Endothelial cell of umbilical vein (primary cell): Measurements from ENCODE around the gene RRP1B.

Experiments
- EZH2 ChIP-seq: IDR thresholded peaks from 2 replicates; pipeline ENCODE4 v1.6.1; 2012; ENCODE audit warnings: borderline replicate concordance, low read depth, mild to moderate bottlenecking, moderate library complexity, low read length, inconsistent platforms; ENCODE audit not compliant: severe bottlenecking
- FOS ChIP-seq: IDR thresholded peaks from 2 replicates; pipeline ENCODE4 v1.6.1; 2011; ENCODE audit warnings: mild to moderate bottlenecking, low read length, moderate library complexity, borderline replicate concordance; ENCODE audit not compliant: insufficient read depth
- JUN ChIP-seq: IDR thresholded peaks from 2 replicates; pipeline ENCODE4 v1.6.1; 2011; ENCODE audit warnings: borderline replicate concordance, low read depth; ENCODE audit not compliant: insufficient read length, insufficient read depth
- MYC ChIP-seq: IDR thresholded peaks from one replicate; pipeline ENCODE4 v1.6.1; 2011; ENCODE audit warnings: mild to moderate bottlenecking, low read depth, low read length
- POLR2A ChIP-seq: IDR thresholded peaks from 2 replicates; pipeline ENCODE4 v1.6.1; 2012; ENCODE audit warnings: low read depth, mild to moderate bottlenecking, control low read depth, low read length
- POLR2AphosphoS5 ChIP-seq: IDR thresholded peaks from 2 replicates; pipeline ENCODE4 v1.6.1; 2012; ENCODE audit warnings: low read depth, mild to moderate bottlenecking, control low read depth, low read length, moderate library complexity; ENCODE audit not compliant: insufficient read depth
- TF ChIP-seq, protein P1 (sequence below), 2 donors: IDR thresholded peaks; 1 replicate in 1 of 2; 2 replicates in 1 of 2; pipeline ENCODE4 v1.5.1; 2011; ENCODE audit warnings: low read length in 2 of 2, mild to moderate bottlenecking in 2 of 2, moderate library complexity in 2 of 2, control low read depth in 1 of 2, inconsistent platforms in 1 of 2, low read depth in 1 of 2; ENCODE audit not compliant: insufficient read depth in 1 of 2; ENCODE audit errors: extremely low read depth in 1 of 2
- TF ChIP-seq, protein P2 (sequence below): IDR thresholded peaks from 2 replicates; pipeline ENCODE4 v1.6.1; 2011; ENCODE audit not compliant: insufficient read depth, insufficient read length

DNA sequence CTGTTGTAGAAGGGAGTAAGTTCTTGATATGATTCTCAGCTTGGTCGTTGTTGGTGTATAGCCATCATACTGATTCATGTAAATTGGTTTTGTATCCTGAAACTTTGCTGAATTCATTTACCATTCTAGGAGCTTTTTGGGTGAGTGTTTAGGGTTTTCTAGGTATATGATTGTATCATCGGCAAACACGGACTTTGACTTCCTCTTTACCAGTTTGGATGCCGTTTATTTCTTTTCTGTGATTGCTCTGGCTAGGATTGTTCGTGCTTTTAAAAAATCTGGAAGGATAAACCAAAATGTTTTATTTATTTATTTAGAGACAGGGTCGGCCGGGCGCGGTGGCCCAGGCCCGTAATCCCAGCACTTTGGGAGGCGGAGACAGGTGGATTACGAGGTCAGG, 20.6 kb downstream of the RRP1B start:
- no peak for TF ChIP-seq EZH2
- TF ChIP-seq, protein P1, sequence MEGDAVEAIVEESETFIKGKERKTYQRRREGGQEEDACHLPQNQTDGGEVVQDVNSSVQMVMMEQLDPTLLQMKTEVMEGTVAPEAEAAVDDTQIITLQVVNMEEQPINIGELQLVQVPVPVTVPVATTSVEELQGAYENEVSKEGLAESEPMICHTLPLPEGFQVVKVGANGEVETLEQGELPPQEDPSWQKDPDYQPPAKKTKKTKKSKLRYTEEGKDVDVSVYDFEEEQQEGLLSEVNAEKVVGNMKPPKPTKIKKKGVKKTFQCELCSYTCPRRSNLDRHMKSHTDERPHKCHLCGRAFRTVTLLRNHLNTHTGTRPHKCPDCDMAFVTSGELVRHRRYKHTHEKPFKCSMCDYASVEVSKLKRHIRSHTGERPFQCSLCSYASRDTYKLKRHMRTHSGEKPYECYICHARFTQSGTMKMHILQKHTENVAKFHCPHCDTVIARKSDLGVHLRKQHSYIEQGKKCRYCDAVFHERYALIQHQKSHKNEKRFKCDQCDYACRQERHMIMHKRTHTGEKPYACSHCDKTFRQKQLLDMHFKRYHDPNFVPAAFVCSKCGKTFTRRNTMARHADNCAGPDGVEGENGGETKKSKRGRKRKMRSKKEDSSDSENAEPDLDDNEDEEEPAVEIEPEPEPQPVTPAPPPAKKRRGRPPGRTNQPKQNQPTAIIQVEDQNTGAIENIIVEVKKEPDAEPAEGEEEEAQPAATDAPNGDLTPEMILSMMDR (IDR thresholded peaks at IDR 0.05; ENCODE audit: extremely low read depth in 1 of 2, insufficient read depth in 1 of 2, low read depth in 1 of 2, low read length in 2 of 2), result no peak
- no peak for TF ChIP-seq MYC
- TF ChIP-seq POLR2A, result no peak
- TF ChIP-seq POLR2AphosphoS5, result no peak
- TF ChIP-seq FOS, result no peak
- TF ChIP-seq, protein P2, sequence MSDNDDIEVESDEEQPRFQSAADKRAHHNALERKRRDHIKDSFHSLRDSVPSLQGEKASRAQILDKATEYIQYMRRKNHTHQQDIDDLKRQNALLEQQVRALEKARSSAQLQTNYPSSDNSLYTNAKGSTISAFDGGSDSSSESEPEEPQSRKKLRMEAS, result no peak
- no peak for TF ChIP-seq JUN
